HS-5 (cell line): ENCODE data around the gene TCF23.

ENCODE experiments used
- DNase-seq: peaks from one replicate; pipeline ENCODE4 v3.0.0-alpha.2; 2012; ENCODE audit warnings: low read depth

TCF23 gene

DNA sequence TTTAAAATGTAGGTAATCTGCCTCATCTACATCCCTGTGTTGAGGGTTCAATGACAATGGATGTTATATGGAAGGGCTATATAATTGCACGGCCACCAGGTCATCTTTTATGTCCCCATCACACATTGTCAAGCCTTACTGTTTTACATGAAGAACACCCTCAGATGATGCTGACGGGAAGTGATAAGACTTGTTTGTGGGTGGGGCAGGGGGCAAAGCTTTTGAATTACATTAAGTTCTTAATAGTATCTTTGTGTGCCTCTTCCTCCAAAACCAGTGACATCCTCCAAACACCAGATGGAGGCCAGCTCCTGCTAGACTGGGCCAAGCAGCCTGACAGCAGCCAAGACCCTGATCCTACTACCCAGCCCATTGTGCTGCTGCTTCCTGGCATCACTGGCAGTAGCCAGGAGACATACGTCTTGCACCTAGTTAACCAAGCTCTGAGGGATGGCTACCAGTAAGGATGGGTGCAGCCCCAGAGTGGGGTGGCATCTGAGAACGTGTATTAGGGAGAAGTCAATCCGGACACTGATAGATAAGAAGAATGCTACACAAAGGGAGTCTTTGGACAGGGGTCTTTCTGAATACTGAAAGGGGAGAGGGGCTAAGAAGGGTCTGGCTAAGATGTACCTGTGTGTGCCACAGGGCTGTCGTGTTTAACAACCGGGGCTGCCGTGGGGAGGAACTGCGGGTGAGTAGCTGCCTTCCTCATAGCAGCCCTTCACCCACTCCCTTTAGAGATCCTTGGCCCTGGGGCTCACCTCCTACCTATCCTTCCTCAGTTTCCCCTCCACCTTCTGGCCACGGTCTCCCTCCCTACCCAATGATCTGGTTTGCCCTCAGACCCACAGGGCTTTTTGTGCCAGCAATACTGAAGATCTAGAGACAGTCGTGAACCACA, 19.9 kb upstream of the TCF23 start:
- no peak for DNase-seq

DNA sequence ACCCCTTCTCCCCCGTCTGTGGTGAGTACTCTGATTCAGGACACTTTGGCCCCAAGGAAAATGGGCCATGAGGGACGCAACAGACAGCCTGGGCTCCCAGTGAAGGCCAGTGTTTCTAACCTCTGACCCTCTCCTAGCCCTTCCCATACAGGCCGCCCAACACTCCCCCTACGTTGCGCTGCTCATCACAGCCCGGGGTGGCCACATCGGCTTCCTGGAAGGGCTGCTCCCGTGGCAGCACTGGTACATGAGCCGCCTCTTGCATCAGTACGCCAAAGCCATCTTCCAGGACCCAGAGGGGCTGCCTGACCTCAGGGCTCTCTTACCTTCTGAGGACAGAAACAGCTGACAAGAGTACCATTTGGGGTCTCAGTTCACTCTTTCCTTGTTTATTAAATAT, 18.4 kb upstream of the TCF23 start:
- no peak for DNase-seq

DNA sequence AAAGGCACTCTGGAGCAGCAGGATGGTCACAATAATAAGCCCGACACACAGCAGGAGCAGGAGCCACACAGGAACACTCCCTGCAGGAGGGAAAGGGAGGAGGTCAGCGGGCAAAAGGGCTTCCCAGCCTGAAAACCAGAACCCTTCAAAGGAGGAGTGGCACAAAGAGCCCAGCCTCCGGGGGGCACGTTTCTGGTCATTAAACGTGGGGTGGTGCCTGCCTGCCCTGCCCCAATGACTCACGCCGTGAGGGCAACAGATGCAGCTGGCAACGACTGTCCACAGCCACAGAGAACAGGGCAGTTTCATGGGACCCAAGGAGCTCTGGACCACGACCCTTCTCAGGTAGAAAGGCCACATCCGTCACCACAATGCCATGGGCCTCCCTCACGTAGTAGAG, 17.4 kb upstream of the TCF23 start:
- no peak for DNase-seq

DNA sequence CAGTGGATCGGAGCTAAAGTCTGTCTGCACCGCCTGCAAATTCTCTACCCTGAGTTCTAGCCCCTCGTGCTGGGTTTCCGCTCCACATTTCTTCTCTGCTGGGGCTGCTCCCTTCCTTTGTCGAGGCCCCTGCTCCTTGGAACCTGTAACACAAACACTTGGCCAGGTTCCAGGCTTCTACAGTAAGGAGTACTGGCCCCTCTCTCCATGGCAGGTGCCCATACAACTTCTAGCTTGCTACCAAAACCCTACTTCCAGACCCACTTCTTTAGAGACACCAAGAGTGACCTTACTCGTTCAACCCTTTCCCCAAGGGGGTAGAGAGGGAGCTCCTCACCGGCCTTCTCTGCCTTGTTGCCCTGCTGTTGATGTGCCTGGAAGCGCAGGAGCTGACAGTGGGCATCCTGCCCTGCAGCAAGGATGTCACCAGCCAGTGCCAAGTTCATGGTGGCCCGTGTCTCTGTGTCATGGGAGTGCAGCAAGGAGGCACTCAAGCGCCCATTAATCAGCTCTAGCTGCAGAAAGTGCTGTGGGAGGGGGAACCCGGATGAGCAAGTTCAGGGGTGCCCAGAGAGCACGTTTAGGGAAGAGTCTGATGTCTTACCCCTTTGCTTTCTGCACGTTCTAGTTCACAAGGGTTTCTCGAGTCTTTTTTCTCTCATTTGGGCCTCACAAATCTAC, 15.5 kb upstream of the TCF23 start:
- DNase-seq, result no peak

DNA sequence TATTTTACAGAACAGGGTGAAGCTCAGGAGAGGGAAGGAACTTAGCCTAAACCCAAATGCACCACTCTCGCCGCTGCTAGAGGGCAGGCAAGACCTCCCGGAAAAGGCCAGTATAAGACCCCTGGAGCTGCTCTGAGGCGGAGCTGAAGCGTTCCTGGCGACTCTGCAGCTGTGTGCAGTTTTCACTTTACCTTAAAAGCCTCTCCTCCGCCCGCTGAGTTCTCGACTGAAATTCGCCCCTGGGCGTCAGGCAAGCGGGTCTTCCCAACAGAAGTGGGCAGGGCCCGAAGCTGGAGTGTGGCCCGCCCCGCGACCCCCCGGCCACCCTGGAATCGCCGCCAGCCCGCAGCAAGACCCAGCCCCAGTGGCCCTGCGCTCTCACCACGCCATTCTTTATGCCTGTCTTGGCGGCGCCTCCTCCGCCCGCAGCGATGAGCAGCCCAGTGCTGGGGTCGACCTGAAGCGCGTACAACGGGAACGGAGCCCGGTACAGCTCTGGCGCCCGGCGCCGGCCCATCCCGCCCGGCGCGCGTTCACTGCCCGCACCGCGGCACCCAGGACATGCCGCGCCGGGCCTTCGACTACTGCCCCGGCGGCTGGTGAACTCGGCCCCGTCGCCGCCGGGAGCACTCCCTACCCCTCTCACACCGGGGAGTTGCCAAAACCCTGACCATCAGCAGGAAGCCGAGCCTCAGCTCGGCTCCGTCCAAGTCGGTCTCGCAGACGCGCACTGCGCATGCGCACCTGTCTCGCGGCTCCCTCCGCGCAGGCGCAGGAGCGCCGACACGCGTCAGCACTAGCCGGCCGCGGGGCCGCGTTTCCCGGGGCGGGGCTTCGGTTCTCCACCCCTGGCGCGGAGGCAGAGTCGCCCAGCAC, 14.7 kb upstream of the TCF23 start, which contains the start of gene PREB:
Gene PREB (minus strand): TSS at position 732 of the 876 bp plus-strand sequence. CDS start 215 bp downstream, at position 517.
- DNase-seq, result peak; percentile 69

DNA sequence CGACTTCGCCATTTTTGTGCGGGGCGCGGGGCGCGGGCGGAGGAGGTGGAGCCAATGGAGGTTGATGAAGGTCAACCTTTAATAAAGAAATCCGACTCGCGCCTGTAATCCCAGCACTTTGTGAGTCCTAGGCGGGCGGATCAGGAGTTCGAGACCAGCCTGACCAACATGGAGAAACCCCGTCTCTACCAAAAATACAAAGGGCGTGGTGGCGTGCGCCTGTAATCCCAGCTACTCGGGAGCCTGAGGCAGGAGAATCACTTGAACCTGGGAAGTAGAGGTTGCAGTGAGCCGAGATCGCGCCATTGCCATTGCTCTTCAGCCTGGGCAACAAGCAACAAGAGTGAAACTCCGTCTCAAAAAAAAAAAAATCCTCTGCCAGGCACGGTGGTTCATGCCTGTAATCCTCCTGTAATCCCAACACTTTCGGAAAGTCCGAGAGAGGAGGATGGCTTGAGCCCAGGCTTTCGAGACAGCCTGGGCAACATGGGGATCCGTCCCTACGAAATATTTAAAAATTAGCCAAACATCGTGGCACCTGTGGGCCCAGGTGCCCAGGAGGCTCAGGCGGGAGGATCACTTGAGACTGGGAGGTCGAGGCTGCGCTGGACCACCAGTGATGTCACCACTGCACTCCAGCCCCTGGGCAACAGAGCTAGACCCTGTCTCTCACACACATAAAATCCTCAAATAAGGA, 13.9 kb upstream of the TCF23 start:
- no peak for DNase-seq

DNA sequence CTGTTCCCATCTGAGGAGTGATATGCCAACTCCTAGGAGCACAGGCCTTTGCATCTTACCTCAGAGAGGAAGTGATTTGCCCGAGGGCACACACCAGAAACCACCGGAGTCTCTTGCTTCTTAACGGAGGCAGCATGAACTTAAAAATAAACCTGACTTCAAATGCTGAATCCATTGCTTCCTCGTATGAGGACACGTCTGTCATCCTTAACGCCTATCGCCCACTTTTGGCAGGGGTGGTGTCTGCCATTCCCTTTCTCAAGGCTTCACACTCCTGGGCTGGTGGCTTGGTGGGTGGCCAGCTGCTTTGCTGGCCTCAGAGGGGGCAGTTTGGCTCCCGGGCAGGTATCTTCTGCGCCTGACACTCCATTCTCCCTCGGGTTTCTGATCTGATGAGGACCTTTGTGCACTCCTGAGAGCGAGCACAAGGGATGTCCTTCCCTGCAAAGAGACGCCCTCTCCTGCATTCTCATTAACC, 13.3 kb upstream of the TCF23 start:
- no peak for DNase-seq

DNA sequence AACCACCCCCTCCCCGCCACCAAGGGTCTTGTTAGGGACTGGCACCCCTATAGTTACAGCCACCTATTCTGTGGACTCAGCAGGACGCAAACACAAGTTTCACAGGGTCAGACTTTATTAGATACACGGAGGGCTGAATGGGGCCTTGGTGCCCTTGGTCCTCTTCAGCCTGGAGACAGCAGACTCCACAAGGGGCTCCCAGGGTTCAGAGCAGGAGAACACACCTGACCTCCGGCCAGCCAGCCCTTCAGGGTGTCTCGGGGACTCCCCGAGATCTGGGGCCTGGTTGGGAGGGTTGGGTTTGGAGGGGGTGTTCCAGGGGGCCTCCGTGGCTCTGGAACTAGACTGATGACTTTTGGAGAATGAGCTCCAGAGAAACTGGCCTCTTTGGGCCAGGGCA, 12.1 kb upstream of the TCF23 start:
- DNase-seq, result no peak

DNA sequence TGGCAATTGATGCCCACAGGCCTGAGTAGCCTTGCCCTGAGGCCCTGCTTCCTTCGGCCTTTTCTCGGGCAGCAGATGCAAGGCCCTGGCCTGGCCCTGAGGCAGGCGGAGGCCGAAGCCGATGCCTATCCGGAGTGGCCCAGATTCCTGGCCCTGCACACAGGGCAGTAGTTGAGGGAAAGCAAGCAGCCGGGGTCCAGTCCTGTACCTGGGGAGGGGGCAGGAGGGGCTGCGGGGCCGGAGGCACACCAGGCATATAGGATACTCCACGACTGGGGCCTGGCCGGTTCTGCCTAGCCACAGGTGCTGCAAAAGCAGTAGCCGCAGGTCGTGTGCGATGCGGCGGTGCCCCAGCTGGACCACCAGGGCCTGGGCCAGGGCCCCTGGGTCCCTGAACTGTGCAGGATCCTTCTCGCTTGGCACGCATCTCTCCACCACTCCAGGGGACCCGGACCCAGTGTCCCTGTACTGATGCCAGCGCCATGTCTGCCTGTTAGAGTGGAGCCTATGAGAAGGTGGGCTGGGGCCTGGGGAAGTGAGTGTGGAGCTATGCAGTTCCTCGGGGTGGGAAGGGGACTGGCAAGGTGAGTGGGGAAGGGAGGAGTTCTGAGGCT, 11.4 kb upstream of the TCF23 start:
- DNase-seq, result no peak

DNA sequence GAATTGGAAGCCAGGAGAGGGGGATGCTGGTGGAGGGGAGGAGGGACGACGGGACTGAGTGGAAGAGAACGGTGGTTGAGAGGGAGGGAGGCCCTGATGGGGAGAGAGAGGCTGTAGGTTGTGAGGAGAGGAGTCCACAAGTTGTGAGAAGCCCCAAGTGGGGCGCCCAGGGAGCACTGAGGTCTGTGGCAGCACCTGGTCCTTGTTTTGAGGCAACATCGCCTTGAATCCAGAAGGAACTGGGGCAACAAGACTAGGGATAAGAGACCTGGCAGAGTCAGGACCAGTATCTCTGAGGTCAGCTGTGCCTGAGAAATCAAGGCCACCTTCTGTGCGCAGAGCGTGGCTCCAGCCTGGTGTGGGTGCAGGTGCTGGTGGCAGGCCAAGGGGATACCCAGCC, 10.7 kb upstream of the TCF23 start:
- no peak for DNase-seq

DNA sequence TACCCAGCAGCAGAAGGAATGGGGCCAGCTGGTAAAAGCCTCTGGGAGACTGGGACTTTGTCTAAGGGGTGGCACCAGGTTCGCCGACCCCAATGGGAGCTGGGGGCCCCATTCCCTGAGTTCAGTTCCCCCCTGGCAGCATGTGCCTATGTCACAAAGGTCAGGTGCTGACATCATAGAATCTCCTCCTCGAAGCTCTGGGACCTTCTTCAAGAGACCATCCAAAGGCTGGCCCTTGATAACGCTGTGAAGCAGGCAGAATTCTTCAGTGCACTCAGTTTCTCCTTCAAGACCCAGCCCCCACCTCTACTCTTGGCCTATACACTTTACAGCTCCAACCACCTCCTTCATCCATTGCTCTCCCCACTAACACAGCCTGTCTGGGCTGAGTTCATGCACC, 9.5 kb upstream of the TCF23 start, which contains the start of gene PRR30:
Gene PRR30 (minus strand): TSS at position 101 of the 400 bp plus-strand sequence. CDS start 1,081 bp downstream, outside the sequence.
- DNase-seq, result no peak

DNA sequence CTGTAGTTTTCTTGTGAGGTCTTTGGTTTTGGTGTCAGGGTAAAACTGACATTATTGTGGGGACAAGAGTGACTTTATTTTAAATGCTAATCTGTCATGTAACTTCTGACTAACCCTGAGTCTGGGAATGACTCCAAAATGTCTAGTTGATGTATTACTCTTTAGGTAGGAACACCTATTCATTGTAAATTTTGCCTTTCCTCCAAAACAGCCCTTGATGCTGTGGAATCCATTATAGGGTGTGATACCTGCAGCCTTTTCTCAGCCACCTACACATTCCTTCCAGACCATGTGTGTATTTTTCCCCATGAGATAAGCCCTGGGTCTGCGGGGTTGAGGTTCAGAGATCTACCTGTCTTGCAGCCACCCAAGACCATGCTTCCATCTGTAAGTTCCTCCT, 5.5 kb upstream of the TCF23 start:
- no peak for DNase-seq

DNA sequence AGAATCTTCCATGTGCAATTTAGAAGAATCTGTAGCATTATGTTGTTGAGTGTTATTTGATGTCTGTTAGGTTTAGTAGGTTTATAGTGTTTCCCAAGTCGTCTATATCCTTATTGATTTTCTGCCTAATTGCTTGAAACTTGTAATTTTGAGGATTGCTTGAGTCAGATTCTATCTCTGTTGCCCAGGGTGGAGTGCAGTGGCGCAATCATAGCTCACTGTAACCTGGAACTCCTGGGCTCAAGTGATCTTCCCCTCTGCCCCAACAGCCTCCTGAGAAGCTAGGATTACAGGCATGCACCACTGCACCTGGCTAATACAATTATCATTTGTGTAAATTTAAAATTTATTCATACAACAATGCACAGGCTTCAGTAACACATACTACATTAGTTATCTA, 3.1 kb upstream of the TCF23 start:
- DNase-seq, result no peak

DNA sequence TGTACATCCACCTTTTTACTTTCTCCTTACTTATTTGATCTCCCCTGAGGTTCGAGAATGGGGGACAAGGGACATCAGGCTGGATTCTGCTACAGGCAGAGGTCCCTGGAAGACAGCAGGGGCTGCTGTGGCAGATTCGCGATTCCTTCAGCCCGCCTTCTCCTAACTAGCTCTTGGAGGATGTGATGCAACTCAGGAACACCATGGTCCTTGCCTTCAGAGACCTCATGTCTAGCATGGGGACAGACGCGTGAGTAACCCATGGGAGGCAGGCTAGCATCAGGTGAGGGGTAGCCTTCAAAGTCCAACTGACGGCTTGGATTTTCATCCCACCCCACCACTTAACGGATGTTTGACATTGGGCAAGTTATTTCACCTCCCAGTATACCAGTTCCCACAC, 869 bp upstream of the TCF23 start:
- no peak for DNase-seq

DNA sequence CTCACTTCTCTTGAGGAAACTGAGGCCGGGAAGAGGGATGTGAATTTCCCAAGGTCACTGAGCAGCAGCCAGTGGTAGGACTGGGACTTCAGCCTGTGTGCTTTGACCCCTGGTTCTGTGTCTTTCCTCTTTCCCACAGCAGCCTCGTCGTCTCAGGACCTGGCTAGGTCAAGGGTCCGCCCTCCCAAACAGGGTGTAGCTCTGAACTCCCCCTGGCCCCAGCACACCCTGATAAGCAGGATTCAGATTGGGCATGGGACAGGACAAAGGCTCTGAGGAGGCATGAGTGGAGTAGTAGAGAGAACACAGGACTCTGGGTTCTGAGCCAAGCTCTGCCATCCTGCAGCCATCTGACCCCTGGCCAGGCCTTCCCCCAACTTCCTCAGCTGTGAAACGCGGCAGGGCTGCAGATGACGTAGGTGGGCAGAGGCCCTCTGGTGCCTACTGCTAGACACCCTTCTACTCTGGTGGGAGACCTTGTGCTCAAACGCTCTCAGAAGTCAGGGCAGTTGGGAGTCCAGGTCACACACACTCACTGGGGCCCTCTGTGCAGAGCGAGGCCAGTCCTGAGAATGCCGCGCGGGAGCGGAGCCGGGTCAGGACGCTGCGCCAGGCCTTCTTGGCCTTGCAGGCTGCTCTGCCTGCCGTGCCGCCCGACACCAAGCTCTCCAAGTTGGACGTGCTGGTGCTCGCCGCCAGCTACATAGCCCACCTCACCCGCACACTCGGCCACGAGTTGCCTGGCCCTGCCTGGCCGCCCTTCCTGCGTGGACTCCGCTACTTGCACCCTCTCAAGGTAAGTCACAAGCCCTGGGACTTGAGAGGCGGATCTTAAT, 984 bp downstream of the TCF23 start:
- no peak for DNase-seq

DNA sequence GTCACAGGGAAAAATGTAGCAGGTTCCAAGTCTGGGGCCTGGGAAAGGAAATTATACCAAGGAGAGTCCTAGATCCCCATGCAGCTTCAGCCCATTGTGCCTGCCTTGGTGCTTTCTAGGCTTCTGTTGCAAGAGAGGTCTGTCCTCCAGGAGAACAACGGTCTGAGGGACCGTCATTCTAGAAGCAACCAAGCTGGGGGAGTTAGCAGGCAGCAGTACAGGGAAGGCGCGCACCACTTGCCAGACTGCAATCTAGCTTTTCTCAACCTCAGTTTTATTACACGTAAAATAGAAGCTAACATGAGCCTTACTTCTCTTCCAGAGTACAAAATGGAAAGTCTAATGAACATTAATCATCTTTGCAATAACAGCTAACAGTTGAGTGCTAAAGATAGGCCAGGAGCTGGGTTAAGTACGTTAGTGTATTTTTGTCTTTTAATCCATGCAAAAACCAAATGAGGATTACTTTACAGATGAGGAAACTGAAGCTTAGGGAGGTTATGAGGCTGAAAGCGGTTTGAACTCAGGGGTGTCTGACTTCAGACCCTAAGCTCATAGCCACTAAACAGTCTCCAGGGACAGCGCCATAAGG, 1.9 kb downstream of the TCF23 start:
- no peak for DNase-seq

DNA sequence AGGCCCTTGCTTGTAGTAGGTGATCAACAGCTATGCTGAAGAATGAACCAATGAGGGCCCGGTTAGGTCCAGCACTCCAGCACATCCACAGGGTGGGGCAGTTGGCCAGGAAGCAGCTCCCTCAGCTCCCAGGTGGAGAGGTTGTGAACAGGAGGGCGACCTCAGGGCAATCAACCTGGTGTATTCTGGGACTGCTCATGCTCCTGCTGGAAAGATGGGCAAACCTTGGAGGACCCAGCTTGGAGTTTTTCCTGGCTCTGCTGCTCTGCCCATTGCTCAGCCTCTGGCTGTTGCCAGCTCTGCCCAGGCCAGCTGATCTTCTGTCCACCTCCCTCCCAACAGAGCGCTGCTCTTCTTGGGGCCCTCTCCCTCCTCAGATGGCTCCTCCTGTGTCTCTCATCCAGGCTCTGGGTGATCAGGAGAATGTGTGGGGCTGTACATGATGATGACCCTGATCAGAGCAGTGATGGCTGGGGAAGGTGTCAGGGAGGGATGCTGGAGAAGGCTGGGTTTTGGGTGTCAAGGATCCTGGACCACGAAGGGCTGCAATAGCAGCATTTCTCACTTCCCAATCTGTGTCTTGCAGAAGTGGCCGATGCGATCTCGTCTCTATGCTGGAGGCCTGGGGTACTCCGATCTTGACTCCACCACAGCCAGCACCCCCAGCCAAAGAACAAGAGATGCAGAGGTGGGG, 3.4 kb downstream of the TCF23 start:
- DNase-seq, result no peak

DNA sequence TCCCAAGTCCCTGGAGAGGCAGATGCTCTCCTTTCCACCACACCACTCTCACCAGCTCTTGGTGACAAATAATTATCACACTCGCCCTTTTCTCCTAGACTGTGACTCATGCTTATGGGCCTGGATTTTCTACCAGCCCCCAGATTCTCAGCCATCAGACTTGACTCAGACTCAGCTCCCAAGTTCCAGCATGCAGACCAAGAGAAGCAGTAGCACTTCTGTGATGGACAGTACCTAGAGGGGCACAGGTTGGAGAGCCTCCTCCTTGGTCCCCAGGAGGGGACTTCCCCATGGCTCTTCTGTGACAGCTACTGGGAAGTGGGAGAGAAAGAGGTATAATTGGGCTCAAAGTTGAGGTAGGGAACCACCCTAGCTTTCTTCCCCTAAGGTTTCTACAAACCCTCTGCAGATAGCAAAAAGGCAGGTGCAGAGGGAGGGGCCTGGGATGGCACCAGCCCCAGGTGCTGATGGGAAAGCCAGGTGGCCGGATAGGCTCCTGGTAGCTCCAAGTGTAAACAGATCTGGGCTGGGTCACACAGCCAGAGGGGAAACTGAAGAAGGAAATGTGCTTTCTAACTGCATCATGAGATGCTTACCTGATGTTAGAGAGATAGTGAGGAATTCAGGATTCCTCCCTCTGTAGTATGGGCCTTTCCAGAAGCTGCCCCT, 4.1 kb downstream of the TCF23 start:
- no peak for DNase-seq

DNA sequence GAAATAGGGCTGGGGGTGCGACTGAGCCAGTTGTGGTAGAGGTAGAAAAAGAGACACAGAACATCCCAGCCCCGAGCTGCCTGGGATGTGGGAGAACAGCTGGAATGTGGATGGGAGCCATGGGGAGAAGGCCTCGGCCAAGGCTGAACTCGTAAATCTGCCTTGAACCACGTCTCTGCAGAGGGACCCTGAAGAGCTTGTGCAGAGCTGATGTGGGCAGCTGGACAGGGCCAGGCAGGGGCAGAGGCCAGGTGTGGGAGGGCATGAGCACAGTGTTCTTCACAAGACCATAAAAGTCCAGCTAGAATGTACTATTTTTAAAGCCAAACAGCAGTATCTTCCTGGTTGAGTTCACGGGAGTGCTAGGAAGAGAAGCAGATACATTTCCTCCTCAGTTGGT, 5.7 kb downstream of the TCF23 start:
- no peak for DNase-seq
